HCT116 (cell line): ENCODE data around the gene RBM33.
"Not testable (repeated sequence)": the region's sequence is repeated elsewhere in the genome, so short reads cannot be mapped to it uniquely, and the experiment has no call there.

Source experiments
- CTCF ChIP-seq, 3 experiments: fragments of 200-600 bp in 1 of 3; sonication (generic) in 1 of 3; IDR thresholded peaks in 2 of 3; conservative IDR thresholded peaks in 1 of 3; 2 replicates each; pipeline ENCODE4 v1.5.1; 2012 to 2017; ENCODE audit warnings: low read depth in 2 of 3, low read length in 2 of 3, antibody characterized with exemption in 1 of 3, borderline replicate concordance in 1 of 3, control low read depth in 1 of 3, mild to moderate bottlenecking in 1 of 3, mixed read lengths in 1 of 3, mixed run types in 1 of 3, moderate library complexity in 1 of 3; ENCODE audit not compliant: insufficient read depth in 1 of 3
- EZH2phosphoT487 ChIP-seq: fragments of 200-600 bp; IDR thresholded peaks from 2 replicates; pipeline ENCODE4 v1.6.1; 2018; ENCODE audit warnings: antibody characterized with exemption, borderline replicate concordance
- POLR2A ChIP-seq: IDR thresholded peaks from 2 replicates; pipeline ENCODE4 v1.7.0; 2011; ENCODE audit warnings: borderline replicate concordance; ENCODE audit not compliant: insufficient read depth, insufficient read length; ENCODE audit errors: extremely low read depth
- SIN3A ChIP-seq: IDR thresholded peaks from 2 replicates; pipeline ENCODE4 v1.6.1; 2012; ENCODE audit warnings: low read depth

GRCh38 chr7:155688237-155688636 lies 43.8 kb downstream of the RBM33 start:
- TF ChIP-seq CTCF (IDR thresholded peaks at IDR 0.05 in 2 of 3, conservative IDR thresholded peaks at IDR 0.05 in 1 of 3; ENCODE audit: borderline replicate concordance in 1 of 3, insufficient read depth in 1 of 3, low read depth in 2 of 3, low read length in 2 of 3); EZH2phosphoT487; SIN3A; POLR2A: not testable (repeated sequence)
